CD4-positive, CD25-positive, alpha-beta regulatory T cell (primary cell): ENCODE measurements around the gene FAM241A. TPM values are rescaled to one million over a fixed set of nuclear protein-coding genes. Genes with fewer than 3 reads are reported as not detected.

Source experiments
- polyA plus RNA-seq, 4 donors: library from polyadenylated mRNA; unstranded; fragments of 300-500 nt; fragmentation: Illumina TruSeq; gene quantifications; one replicate each; pipeline ENCODE4 v1.2.3, GENCODE V29; 2021
- total RNA-seq: library from RNA; stranded (reverse); gene quantifications from one replicate; pipeline ENCODE4 v1.2.3, GENCODE V29; 2022

FAM241A gene
- total and polyA plus RNA-seq, 5 donors from 2014 or later = 3.0 to 4.9 (median 3.7) TPM

Other genes starting within 250 kb of the FAM241A start
- gene AP1AR, start 86.3 kb downstream of the FAM241A start, total RNA-seq = 10.9 TPM
- gene AP1AR, start 86.3 kb downstream of the FAM241A start, polyA plus RNA-seq = 10 to 100 TPM; 19.2 to 20.7 (median 19.6) TPM
- gene TIFA, start 140.4 kb downstream of the FAM241A start, total RNA-seq = 32.1 TPM
- 10 to 100 TPM; 51.3 to 82.3 (median 63.9) TPM for gene TIFA, start 140.4 kb downstream of the FAM241A start, polyA plus RNA-seq
- gene ALPK1, start 151.9 kb downstream of the FAM241A start, total RNA-seq = 6.2 TPM
- 1 to 10 TPM in 2 of 4 donors, under 1 TPM in 2; 0.23 to 1.4 (median 0.69) TPM for gene ALPK1, start 151.9 kb downstream of the FAM241A start, polyA plus RNA-seq